ELF-1 (cell line): ENCODE data around the gene CPSF4.

Source experiments
- DNase-seq: peaks from one replicate; pipeline ENCODE4 v3.0.0-alpha.2; 2016; ENCODE audit warnings: low read depth, low spot score

CPSF4 gene

GRCh38 chr7:99490878-99491277, 52.1 kb downstream of the CPSF4 start:
- DNase-seq, result no peak

- DNase-seq, result no peak
These were observed 55.1 kb downstream of the CPSF4 start for GRCh38 chr7:99493823-99494222.

DNA sequence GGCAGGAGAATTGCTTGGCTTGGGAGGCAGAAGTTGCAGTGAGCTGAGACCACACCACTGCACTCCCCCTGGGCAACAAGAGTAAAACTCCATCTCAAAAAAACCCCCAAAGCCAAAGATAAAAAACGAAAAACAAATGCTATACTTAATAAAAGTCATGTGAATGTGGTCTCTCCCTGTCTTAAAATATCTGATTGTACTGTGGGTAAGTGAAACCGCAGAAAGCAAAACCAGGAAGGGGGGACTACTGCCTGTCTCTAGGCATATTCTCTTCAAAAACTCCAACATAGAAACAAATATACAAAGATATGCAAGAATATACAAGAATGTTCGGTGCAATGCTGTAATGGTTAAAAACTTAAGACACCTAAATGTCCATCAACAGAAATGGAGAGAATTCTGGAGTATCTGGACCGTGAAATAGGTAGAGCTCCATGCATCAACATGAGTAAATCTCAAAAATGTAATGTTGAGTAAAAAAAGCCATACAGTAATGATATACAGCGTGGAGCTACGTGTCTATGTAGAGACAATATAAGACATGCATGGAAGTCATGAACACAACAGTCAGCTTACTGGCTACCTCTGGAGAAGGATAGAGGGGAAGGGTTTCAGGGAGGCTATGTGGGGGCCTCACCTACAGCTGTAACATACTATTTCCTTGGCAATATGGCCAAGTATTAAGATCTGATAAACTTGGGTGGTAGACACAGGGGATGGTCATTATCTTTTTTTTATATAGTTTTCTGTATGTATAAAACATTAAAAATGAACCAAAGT, 59.2 kb downstream of the CPSF4 start:
- DNase-seq, result no peak

- DNase-seq, result peak; percentile 40
These were observed 59.8 kb downstream of the CPSF4 start for GRCh38 chr7:99498546-99498944.

DNA sequence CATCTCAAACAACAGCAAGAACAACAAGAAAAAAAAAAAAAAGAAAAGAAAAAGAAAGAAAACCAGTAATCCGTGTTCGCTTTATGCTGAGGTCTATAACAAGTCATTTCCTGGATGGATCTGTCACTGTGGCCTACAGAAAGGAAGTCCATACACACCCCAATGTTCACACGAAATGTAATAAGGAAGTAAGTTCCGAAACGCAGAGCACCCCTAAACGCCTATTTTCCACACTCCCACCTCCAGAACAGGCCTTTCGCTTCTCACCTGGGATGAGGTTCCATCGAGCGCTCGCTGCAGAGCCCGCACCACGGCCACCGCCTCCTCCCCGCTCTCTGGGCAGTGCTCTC, 60.6 kb downstream of the CPSF4 start:
- no peak for DNase-seq

DNA sequence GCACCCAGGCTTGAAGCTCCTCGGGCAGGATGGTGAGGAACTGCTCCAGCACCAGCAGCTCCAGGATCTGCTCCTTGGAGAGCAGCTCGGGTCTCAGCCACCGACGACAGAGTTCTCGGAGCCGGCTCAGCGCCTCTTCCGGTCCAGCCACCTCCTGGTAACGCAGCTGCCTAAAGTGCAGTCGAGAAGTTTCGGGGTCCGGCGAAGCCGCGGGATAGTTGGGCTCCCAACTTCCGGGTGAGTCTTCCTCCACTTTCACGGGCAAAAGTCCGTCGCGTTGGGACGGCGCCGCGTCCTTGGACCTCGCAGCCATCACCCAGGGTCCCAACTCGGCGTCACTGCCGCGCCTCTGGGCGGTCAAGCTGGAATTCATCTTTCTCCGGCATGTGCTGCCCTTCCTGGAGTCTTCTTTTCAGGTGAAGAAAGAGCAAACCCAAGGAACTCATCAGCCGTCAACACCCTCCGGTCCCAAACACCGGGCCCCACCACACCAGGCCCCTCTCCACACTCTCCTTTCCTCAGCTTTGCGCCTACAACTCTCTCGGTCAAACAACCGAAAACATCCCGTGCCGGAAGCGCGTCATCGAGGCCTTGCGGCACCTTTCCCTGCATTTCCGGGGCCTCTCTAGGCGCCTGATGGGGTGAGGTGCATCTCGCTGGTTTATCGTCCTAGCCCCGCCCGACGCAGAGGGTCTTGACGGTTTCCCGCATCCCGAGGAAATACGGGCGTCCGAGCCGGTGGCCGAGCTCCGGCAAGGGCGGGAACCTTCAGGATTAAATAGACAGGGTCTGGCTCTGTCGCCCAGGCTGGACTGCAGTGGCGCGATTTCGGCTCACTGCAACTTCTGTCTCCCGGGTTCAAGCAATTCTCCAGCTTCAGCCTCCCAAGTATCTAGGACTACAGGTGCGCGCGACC, 61.2 kb downstream of the CPSF4 start, which contains the start of gene ZNF394:
Gene ZNF394, minus strand, starts transcription at position 561 of the 916 bp plus-strand sequence. Its CDS starts 188 bp downstream, at position 373.
- peak; percentile 96 for DNase-seq

DNA sequence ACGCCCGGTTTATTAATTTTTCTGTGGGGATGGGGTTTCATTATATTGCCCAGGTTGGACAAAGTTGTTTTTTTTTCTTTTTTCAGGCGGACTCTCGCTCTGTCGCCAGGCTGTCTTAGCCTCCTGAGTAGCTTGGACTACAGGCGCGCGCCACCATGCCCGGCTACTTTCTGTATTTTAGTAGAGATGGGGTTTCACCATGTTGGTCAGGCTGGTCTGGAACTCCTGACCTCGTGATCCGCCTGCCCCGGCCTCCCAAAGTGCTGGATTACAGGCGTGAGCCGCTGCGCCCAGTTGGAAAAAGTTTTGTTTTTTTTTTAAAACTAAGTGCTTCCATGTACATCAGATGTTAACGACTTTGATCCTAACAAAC, 61.9 kb downstream of the CPSF4 start:
- no peak for DNase-seq

GRCh38 chr7:99501236-99501635, 62.5 kb downstream of the CPSF4 start:
- DNase-seq, result peak; percentile 49

DNA sequence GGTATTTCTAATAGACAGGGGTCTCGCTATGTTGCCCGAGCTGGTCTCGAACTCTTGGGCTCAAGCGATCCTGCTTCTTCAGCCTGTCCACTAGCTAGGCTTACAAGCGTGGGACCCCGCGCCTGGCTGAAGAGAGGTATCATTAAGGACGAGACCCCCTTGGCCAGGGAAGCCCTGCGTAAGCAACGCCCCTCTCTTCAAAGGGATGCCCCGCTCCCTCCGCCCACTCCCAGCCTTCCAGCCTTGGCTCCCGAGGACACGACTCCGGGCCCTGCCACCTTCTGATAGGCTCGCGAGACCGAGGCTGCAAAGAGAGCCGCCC, 65.5 kb downstream of the CPSF4 start:
- peak; percentile 99 for DNase-seq

GRCh38 chr7:99504603-99505323, 66.0 kb downstream of the CPSF4 start, which contains the start of gene ZKSCAN5:
ZKSCAN5 (plus strand) TSS chr7:99504662; CDS start chr7:99506045, 1,383 bp downstream.
- peak; percentile 98 for DNase-seq

DNA sequence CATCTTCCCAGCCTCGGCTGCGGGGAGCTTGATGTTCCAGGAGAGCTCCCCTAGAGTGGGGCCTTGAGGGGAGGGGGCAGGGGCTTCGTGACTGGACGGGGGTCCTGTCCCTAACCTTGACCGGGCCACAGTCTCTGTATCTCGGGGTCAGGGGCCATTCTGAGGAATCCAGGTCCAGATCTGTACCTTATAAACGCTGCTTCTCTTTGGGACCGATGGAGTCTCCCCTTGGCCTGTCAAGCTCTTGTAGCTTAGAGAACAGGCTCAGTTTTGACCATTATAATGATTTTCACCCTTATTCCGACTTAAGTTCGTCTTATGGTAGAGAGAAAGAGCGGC, 66.5 kb downstream of the CPSF4 start:
- no peak for DNase-seq
